Measurements from ENCODE around the gene TM4SF20. TPM values are rescaled to one million over a fixed set of nuclear protein-coding genes. Genes with fewer than 3 reads are reported as not detected.
"Not testable (repeated sequence)": the region's sequence is repeated elsewhere in the genome, so short reads cannot be mapped to it uniquely, and the experiment has no call there.

Gene TM4SF20
- total RNA-seq, 1 donor from 2014 or later = 0.32 TPM

- DNase-seq (ENCODE audit: low spot score) = no peak
Observed at GRCh38 chr2:227368574-227368973, 10.5 kb downstream of the TM4SF20 start.

GRCh38 chr2:227367427-227367795 is 11.7 kb downstream of the TM4SF20 start:
- DNase-seq (ENCODE audit: low spot score) = no peak

GRCh38 chr2:227366769-227367426 is 12.2 kb downstream of the TM4SF20 start:
- DNase-seq (ENCODE audit: low spot score) = no peak

GRCh38 chr2:227365833-227366232 is 13.3 kb downstream of the TM4SF20 start:
- no peak for DNase-seq (ENCODE audit: low spot score)

GRCh38 chr2:227364585-227365263 is 14.4 kb downstream of the TM4SF20 start:
- DNase-seq (ENCODE audit: low spot score) = not testable (repeated sequence)

- DNase-seq (ENCODE audit: low spot score) = no peak
Observed at GRCh38 chr2:227363756-227364155, 15.3 kb downstream of the TM4SF20 start.

- no peak for DNase-seq (ENCODE audit: low spot score)
Observed at GRCh38 chr2:227360351-227360750, 18.8 kb downstream of the TM4SF20 start.

- DNase-seq (ENCODE audit: low spot score) = no peak
Observed at GRCh38 chr2:227351639-227352038, 27.5 kb downstream of the TM4SF20 start.

GRCh38 chr2:227349989-227350612 is 29.0 kb downstream of the TM4SF20 start:
- DNase-seq (ENCODE audit: low spot score) = no peak

GRCh38 chr2:227348324-227348723 is 30.8 kb downstream of the TM4SF20 start:
- DNase-seq (ENCODE audit: low spot score) = no peak

GRCh38 chr2:227347117-227347516 is 32.0 kb downstream of the TM4SF20 start:
- DNase-seq (ENCODE audit: low spot score) = no peak

- DNase-seq (ENCODE audit: low spot score) = no peak
Observed at GRCh38 chr2:227344231-227344630, 34.9 kb downstream of the TM4SF20 start.

- DNase-seq (ENCODE audit: low spot score) = no peak
Observed at GRCh38 chr2:227341553-227341952, 37.6 kb downstream of the TM4SF20 start.

GRCh38 chr2:227340106-227340505 is 39.0 kb downstream of the TM4SF20 start:
- no peak for DNase-seq (ENCODE audit: low spot score)

- no peak for DNase-seq (ENCODE audit: low spot score)
Observed at GRCh38 chr2:227339098-227339599, 40.0 kb downstream of the TM4SF20 start.

- DNase-seq (ENCODE audit: low spot score) = no peak
Observed at GRCh38 chr2:227337442-227337841, 41.7 kb downstream of the TM4SF20 start.

- DNase-seq (ENCODE audit: low spot score) = no peak
Observed at GRCh38 chr2:227335713-227336112, 43.4 kb downstream of the TM4SF20 start.

- no peak for DNase-seq (ENCODE audit: low spot score)
Observed at GRCh38 chr2:227326783-227327182, 52.3 kb downstream of the TM4SF20 start.

- DNase-seq (ENCODE audit: low spot score) = no peak
Observed at GRCh38 chr2:227325839-227326195, 53.3 kb downstream of the TM4SF20 start.

GRCh38 chr2:227324995-227325838 is 53.9 kb downstream of the TM4SF20 start, which contains the start of gene MFF:
Gene MFF, plus strand, starts transcription at chr2:227325251. Its CDS starts 5,415 bp downstream, at chr2:227330666.
- DNase-seq (ENCODE audit: low spot score) = peak; percentile 98

GRCh38 chr2:227324642-227324994 is 54.5 kb downstream of the TM4SF20 start:
- no peak for DNase-seq (ENCODE audit: low spot score)
